Neuron (in vitro differentiated cells): ENCODE results near the gene STXBP5L.
"Not testable (repeated sequence)": the region's sequence is repeated elsewhere in the genome, so short reads cannot be mapped to it uniquely, and the experiment has no call there.

Source experiments
- H2AFZ ChIP-seq: one replicate; pipeline ENCODE4 v1.6.1; 2013; ENCODE audit warnings: low read depth, mild to moderate bottlenecking, inconsistent platforms, low read length, moderate library complexity
- H3K27me3 ChIP-seq: one replicate; pipeline ENCODE4 v1.6.1; 2013; ENCODE audit warnings: low read length; ENCODE audit not compliant: insufficient read depth
- H3K36me3 ChIP-seq: one replicate; pipeline ENCODE4 v1.6.1; 2013; ENCODE audit warnings: low read length; ENCODE audit not compliant: insufficient read depth
- H3K4me1 ChIP-seq: one replicate; pipeline ENCODE4 v1.6.1; 2013; ENCODE audit warnings: low read length; ENCODE audit not compliant: insufficient read depth
- H3K4me3 ChIP-seq: 2 replicates; pipeline ENCODE4 v1.5.1; 2013; ENCODE audit warnings: mild to moderate bottlenecking, low read length, moderate library complexity
- H3K9me3 ChIP-seq: one replicate; pipeline ENCODE4 v1.6.1; 2013; ENCODE audit warnings: low read length

STXBP5L gene

GRCh38 chr3:121431726-121432517 lies 523.9 kb downstream of the STXBP5L start:
- H2AFZ ChIP-seq: no peak overlapping the region
- peaks cover 47% of the 10 kb centered on the region for H3K36me3 ChIP-seq
- H3K27me3 ChIP-seq: no peaks in the 10 kb centered on the region
- H3K4me1 ChIP-seq: no peaks in the 10 kb centered on the region
- H3K9me3 ChIP-seq: no peaks in the 10 kb centered on the region
- H3K4me3 ChIP-seq: no peak overlapping the region

- peaks cover 52% of the 10 kb centered on the region for H3K36me3 ChIP-seq
Observed at GRCh38 chr3:121436074-121436473, 528.1 kb downstream of the STXBP5L start.

GRCh38 chr3:121436641-121437040 lies 528.6 kb downstream of the STXBP5L start:
- Histone ChIP-seq H3K4me1 (no peaks in the 10 kb centered on the region), H3K4me3 (no peak overlapping the region), H3K36me3 (peaks cover 50% of the 10 kb centered on the region), H3K27me3 (no peaks in the 10 kb centered on the region), H2AFZ (no peak overlapping the region), H3K9me3 (no peaks in the 10 kb centered on the region)

More at GRCh38 chr3:121436074-121436473, 528.1 kb downstream of the STXBP5L start:
- Histone ChIP-seq H3K27me3 (no peaks in the 10 kb centered on the region), H3K4me3 (no peak overlapping the region), H3K9me3 (no peaks in the 10 kb centered on the region), H2AFZ (no peak overlapping the region), H3K4me1 (no peaks in the 10 kb centered on the region)

- no peaks in the 10 kb centered on the region for H3K27me3 ChIP-seq
- peaks cover 33% of the 10 kb centered on the region for H3K36me3 ChIP-seq
- H3K4me3 ChIP-seq: no peak overlapping the region
- peaks cover 4% of the 10 kb centered on the region for H3K9me3 ChIP-seq
- no peaks in the 10 kb centered on the region for H3K4me1 ChIP-seq
- no peak overlapping the region for H2AFZ ChIP-seq
Observed at GRCh38 chr3:121443456-121443855, 535.5 kb downstream of the STXBP5L start.

- H3K4me3 ChIP-seq, H3K9me3 ChIP-seq, H3K4me1 ChIP-seq, H3K27me3 ChIP-seq, H2AFZ ChIP-seq: not testable (repeated sequence)
- H3K36me3 ChIP-seq: peaks cover 11% of the 10 kb centered on the region
Observed at GRCh38 chr3:121451752-121452151, 543.7 kb downstream of the STXBP5L start.

GRCh38 chr3:121462565-121462964 lies 554.6 kb downstream of the STXBP5L start:
- Histone ChIP-seq H3K27me3 (no peaks in the 10 kb centered on the region), H3K36me3 (peaks cover 49% of the 10 kb centered on the region)

GRCh38 chr3:121463745-121464144 lies 555.7 kb downstream of the STXBP5L start:
- peaks cover 3% of the 10 kb centered on the region for H3K9me3 ChIP-seq
- H3K4me1 ChIP-seq: no peaks in the 10 kb centered on the region
- H3K27me3 ChIP-seq: no peaks in the 10 kb centered on the region
- peaks cover 54% of the 10 kb centered on the region for H3K36me3 ChIP-seq
- no peak overlapping the region for H2AFZ ChIP-seq
- no peak overlapping the region for H3K4me3 ChIP-seq

More at GRCh38 chr3:121462565-121462964, 554.6 kb downstream of the STXBP5L start:
- Histone ChIP-seq H3K4me1 (no peaks in the 10 kb centered on the region), H3K9me3 (peaks cover 6% of the 10 kb centered on the region), H3K4me3 (no peak overlapping the region), H2AFZ (no peak overlapping the region)

- H3K27me3 ChIP-seq: no peaks in the 10 kb centered on the region
- no peaks in the 10 kb centered on the region for H3K9me3 ChIP-seq
- H3K4me1 ChIP-seq: no peaks in the 10 kb centered on the region
- H3K36me3 ChIP-seq: peaks cover 50% of the 10 kb centered on the region
- H3K4me3 ChIP-seq: no peak overlapping the region
- no peak overlapping the region for H2AFZ ChIP-seq
Observed at GRCh38 chr3:121467085-121467484, 559.1 kb downstream of the STXBP5L start.

GRCh38 chr3:121473001-121473400 lies 565.0 kb downstream of the STXBP5L start:
- no peaks in the 10 kb centered on the region for H3K9me3 ChIP-seq
- H3K4me3 ChIP-seq: no peak overlapping the region
- no peaks in the 10 kb centered on the region for H3K27me3 ChIP-seq
- peaks cover 54% of the 10 kb centered on the region for H3K36me3 ChIP-seq
- H2AFZ ChIP-seq: no peak overlapping the region
- no peaks in the 10 kb centered on the region for H3K4me1 ChIP-seq
